Measurements from ENCODE around the gene HSD17B2.
"Not testable (repeated sequence)": the region's sequence is repeated elsewhere in the genome, so short reads cannot be mapped to it uniquely, and the experiment has no call there.

The HSD17B2 gene

GRCh38 chr16:82034981-82035612, at the start of gene HSD17B2:
Gene HSD17B2, plus strand, starts transcription at chr16:82035253. Its CDS starts 172 bp downstream, at chr16:82035425.
- no peak for DNase-seq

GRCh38 chr16:81987121-81987520, 47.9 kb upstream of the HSD17B2 start:
- DNase-seq, result no peak

- DNase-seq, result no peak
These were observed 47.3 kb upstream of the HSD17B2 start for GRCh38 chr16:81987706-81988105.

GRCh38 chr16:81992859-81993258, 42.2 kb upstream of the HSD17B2 start:
- DNase-seq, result no peak

- DNase-seq, result no peak
These were observed 40.6 kb upstream of the HSD17B2 start for GRCh38 chr16:81994485-81994884.

GRCh38 chr16:81995651-81996050, 39.4 kb upstream of the HSD17B2 start:
- DNase-seq, result no peak

GRCh38 chr16:81996664-81997509, 38.2 kb upstream of the HSD17B2 start:
- DNase-seq, result no peak

GRCh38 chr16:81997738-81998137, 37.3 kb upstream of the HSD17B2 start:
- DNase-seq, result no peak

GRCh38 chr16:82002831-82003230, 32.2 kb upstream of the HSD17B2 start:
- DNase-seq, result no peak

- DNase-seq, result no peak
These were observed 30.5 kb upstream of the HSD17B2 start for GRCh38 chr16:82004601-82005000.

GRCh38 chr16:82005027-82005830, 29.8 kb upstream of the HSD17B2 start:
- no peak for DNase-seq

- DNase-seq, result no peak
These were observed 29.0 kb upstream of the HSD17B2 start for GRCh38 chr16:82006036-82006435.

GRCh38 chr16:82007189-82007588, 27.9 kb upstream of the HSD17B2 start:
- DNase-seq, result no peak

GRCh38 chr16:82008957-82009592, 26.0 kb upstream of the HSD17B2 start:
- DNase-seq, result no peak

GRCh38 chr16:82009789-82010188, 25.3 kb upstream of the HSD17B2 start:
- not testable (repeated sequence) for DNase-seq

- DNase-seq, result no peak
These were observed 24.4 kb upstream of the HSD17B2 start for GRCh38 chr16:82010649-82011048.

GRCh38 chr16:82011199-82011641, 23.8 kb upstream of the HSD17B2 start, which contains the start of gene SDR42E1:
Gene SDR42E1, minus strand, starts transcription at chr16:82011470. Its CDS starts 10,612 bp downstream, at chr16:82000858.
- DNase-seq, result no peak

GRCh38 chr16:82013139-82013538, 21.9 kb upstream of the HSD17B2 start:
- DNase-seq, result no peak

GRCh38 chr16:82016263-82016662, 18.8 kb upstream of the HSD17B2 start:
- no peak for DNase-seq

GRCh38 chr16:82016964-82017363, 18.1 kb upstream of the HSD17B2 start:
- no peak for DNase-seq

GRCh38 chr16:82017911-82018568, 17.0 kb upstream of the HSD17B2 start:
- DNase-seq, result no peak

- DNase-seq, result no peak
These were observed 15.5 kb upstream of the HSD17B2 start for GRCh38 chr16:82019535-82019934.

All from NCI-H446 (cell line).